C4-2B (cell line): Measurements from ENCODE around the gene PARD3B.

ENCODE experiments used
- H3K27ac ChIP-seq: fragments of 450-650 bp; 2 replicates; pipeline ENCODE4 v1.5.1; 2017
- CTCF ChIP-seq: fragments of 450-650 bp; conservative IDR thresholded peaks from 2 replicates; pipeline ENCODE4 v1.5.1; 2017; ENCODE audit warnings: mild to moderate bottlenecking
- ZFX ChIP-seq: fragments of 450-650 bp; IDR thresholded peaks from 2 replicates; pipeline ENCODE4 v1.6.1; 2017

Gene PARD3B

GRCh38 chr2:205636549-205637319 is 1091.5 kb downstream of the PARD3B start:
- no peak overlapping the region for H3K27ac ChIP-seq
- TF ChIP-seq ZFX (no peak), CTCF (no peak)

GRCh38 chr2:205637320-205637602 is 1092.0 kb downstream of the PARD3B start:
- TF ChIP-seq ZFX (no peak), CTCF (no peak)
- no peak overlapping the region for H3K27ac ChIP-seq

GRCh38 chr2:205637779-205638503 is 1092.7 kb downstream of the PARD3B start:
- no peak for TF ChIP-seq CTCF
- no peak for TF ChIP-seq ZFX
- H3K27ac ChIP-seq, result no peak overlapping the region

GRCh38 chr2:205640716-205641115 is 1095.4 kb downstream of the PARD3B start:
- TF ChIP-seq ZFX (no peak), CTCF (no peak)
- H3K27ac ChIP-seq, result no peak overlapping the region

GRCh38 chr2:205642599-205643356 is 1097.5 kb downstream of the PARD3B start:
- TF ChIP-seq CTCF (no peak), ZFX (no peak)
- no peak overlapping the region for H3K27ac ChIP-seq

GRCh38 chr2:205643391-205643885 is 1098.2 kb downstream of the PARD3B start:
- no peak overlapping the region for H3K27ac ChIP-seq
- no peak for TF ChIP-seq ZFX
- no peak for TF ChIP-seq CTCF

- H3K27ac ChIP-seq, result no peak overlapping the region
- TF ChIP-seq CTCF (no peak), ZFX (no peak)
Measured at GRCh38 chr2:205644018-205644417, 1098.7 kb downstream of the PARD3B start.
